Measurements from ENCODE around the gene GPR32.

- TF ChIP-seq CTCF (IDR thresholded peaks at IDR 0.05) (no peak), POLR2A (IDR thresholded peaks at IDR 0.05) (no peak)
Measured at GRCh38 chr19:50791594-50792271, 21.5 kb downstream of the GPR32 start.

Data from Peyer's patch (tissue), 4 donors.